ENCODE measurements around the gene TLR1.

- TF ChIP-seq CTCF (IDR thresholded peaks at IDR 0.05) (no peak), POLR2A (IDR thresholded peaks at IDR 0.05) (no peak)
These were observed 39.2 kb downstream of the TLR1 start for GRCh38 chr4:38765382-38765781.
